GM18526 (cell line): Measurements from ENCODE around the gene ANKAR.

ENCODE experiments used
- POLR2A ChIP-seq: IDR thresholded peaks from 3 replicates; pipeline ENCODE4 v1.6.1; 2011; ENCODE audit not compliant: insufficient read length; ENCODE audit errors: extremely low read depth

The ANKAR gene

GRCh38 chr2:189684811-189685210 lies 10.3 kb downstream of the ANKAR start:
- TF ChIP-seq POLR2A, result no peak

DNA sequence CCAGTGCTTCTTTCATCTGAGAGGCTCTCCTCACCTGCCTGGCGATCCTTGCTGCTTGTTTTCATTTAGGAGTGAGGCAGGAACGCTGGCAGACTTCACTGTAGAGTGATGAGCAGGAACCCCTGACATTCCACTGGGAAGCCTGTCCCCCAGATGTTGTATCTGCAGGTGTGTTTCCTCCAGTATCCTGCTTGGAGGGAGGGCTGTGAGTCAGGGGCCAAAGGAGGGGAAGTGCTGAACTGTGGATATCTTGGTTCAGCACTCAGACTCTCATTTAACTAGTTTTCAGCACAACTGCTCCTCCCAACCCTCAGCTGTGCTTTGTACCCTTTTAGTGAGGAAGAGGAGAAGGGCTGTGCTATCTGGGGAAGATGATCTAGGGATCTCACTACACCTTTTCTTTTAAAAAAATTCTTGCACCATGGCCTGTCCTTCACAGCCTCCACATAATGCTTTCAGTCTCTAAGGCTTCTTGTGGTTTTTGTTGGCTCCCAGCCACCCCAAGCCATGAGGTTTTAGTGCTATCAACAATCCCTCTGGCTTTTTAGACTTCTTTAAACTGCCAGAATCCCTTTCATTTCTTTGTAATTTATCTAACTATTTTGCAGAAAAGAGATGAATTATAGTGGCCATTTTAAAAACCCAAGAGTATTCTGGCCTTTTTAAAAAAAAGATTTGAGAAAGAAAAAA lies 11.2 kb downstream of the ANKAR start:
- TF ChIP-seq POLR2A, result no peak

- no peak for TF ChIP-seq POLR2A
Observed at GRCh38 chr2:189696223-189696622, 21.8 kb downstream of the ANKAR start.

DNA sequence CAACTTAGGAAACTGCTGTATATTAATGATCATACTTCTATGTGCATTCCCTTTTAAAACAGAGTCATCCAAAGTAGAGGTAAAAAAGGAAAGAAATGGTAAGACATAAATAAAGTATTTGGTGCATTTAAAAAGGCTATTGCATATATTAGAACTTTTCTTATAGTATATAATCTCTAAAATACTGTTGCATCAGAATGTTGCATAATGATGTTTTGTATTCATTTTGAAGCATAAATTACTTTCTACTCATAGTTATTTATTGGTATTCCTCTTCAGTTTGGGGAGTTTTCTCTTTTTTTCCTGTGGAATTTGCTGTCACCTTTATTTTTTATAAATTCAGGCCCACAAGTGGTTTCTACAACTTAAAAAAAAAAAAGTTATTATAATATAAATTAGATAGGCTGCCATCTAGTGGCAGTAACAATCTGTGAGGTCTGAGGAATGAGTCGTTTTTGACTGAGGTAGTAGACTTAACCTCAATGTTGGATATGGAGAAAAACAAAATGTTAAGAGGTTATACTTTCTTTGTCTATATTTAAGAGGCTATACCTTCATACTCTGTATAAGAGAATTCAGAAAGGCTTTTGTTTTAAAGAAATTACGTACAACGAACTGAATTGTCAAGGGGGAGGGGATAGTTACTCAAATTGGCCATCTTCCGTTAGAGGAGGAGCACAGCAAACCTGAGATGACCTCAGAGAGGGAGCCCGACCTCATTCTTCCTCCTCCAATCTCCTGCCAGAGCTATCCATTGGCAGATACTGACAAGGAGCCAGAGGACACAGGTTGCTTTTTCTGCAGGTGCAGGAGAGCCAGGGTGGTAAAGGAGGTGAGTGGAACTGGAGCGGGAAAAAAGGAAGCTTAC lies 23.8 kb downstream of the ANKAR start:
- TF ChIP-seq POLR2A, result no peak

DNA sequence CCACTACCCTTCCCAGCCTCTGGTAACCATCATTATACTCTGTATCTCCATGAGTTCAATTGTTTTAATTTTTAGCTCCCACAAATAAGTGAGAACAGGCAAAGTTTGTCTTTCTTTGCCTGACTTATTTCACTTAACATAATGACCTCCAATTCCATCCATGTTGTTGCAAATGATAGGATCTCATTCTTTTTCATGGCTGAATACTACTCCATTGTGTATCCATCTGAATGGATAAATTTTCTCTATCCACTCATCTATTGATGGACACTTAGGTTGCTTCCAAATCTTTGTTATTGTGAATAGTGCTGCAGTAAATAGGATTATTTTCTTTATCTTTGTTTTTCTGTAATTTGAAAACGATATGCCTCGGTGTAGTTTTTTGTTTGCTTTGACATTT lies 26.2 kb downstream of the ANKAR start:
- no peak for TF ChIP-seq POLR2A

DNA sequence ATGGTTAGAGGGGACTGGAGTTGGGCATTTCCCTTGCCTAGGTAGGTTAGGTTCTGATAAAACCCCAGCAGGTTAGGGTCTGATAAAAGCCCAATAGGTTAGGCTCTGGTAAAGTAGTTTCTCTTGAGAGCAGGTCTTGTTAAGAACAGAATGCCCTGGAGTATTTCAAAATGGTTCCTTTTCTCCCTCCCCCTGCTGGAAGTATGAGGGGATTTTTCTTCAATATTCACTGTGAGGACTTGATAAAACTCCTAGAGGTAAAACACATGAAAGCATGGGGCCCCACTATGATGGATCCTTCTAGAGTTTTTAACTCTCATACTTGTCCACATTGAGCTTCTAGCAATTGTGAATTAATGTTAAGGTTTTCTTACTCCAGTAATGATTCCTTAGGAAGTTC lies 27.6 kb downstream of the ANKAR start:
- no peak for TF ChIP-seq POLR2A

DNA sequence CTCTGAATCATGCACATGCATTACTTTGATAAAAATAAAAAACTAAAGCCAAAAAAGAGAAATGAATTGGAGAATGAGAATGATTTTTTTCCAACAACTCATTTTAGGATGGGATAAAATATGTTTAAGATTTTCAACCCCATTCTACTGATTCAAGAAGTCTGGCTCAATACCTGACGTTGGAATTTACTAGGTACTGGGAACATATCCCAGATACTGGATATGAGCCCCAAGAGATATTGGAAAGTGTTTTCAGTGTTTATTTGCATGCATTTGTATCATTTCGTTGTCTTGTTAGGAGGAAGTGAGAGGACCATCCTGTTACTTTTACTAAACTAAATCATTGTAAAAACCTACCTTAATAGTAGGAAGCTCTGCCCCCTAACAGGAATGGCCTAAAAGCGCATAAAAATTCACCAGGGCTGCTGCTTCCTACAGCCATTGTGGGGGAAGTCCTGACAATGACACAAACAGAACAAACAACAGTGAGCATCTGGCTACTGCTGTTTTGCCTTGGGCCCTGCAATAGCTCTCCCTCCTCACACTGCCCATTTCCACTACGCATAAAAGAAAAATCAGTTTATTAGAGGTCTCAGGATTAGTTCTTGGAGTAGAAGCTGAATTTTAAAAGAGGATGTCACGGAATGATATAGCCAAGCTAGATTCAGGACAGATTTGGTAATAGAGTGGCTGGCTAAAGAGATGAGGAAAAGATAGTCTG lies 35.2 kb downstream of the ANKAR start:
- TF ChIP-seq POLR2A, result no peak

DNA sequence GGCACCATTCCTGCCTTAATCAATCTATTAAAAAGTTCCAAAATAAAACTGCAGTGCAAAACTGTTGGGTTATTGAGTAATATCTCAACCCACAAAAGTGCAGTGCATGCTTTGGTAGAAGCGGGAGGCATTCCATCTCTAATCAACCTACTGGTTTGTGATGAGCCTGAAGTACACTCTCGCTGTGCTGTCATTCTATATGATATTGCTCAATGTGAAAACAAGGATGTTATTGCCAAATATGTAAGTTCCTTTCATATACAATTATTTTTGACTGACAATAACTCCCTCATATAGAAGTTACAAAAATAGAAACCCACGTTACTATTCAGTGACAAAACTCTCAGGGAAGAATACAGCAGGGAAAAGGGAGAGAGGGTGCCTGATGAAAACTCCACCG lies 45.1 kb downstream of the ANKAR start:
- TF ChIP-seq POLR2A, result no peak

DNA sequence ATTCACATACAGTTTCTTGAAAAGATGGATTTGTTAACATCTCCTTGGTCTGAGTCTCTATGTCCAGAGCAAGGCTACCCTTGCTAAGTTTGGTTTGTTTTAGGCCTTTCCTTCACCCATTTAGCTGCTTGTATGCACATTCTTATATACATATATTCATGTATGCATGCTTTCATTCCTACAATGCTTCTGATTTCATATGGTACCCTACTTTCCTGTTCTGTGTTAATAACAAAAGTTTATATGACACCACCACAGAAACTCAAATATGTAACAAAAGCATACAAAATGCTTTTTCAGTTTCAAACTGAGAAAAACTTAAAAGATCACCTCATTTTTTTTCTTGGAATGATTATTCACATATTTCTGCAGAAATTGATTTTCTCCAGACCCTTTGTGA lies 48.7 kb downstream of the ANKAR start:
- no peak for TF ChIP-seq POLR2A
